ENCODE measurements around the gene RAPGEF1. TPM values are rescaled to one million over a fixed set of nuclear protein-coding genes. Genes with fewer than 3 reads are reported as not detected.

The RAPGEF1 gene
- total RNA-seq, 1 donor from 2014 or later: 19.8 TPM

GRCh38 chr9:131625790-131626670 lies 113.8 kb downstream of the RAPGEF1 start:
- Histone ChIP-seq H3K9me3 (ENCODE audit: control insufficient read depth in 3 of 3, low read length in 3 of 3) (no peaks in the 10 kb centered on the region), H3K9ac (ENCODE audit: low read depth in 1 of 3, low read length in 3 of 3) (peak overlapping the region in 1 of 3 donors; percentile 29), H3K36me3 (ENCODE audit: control insufficient read depth in 3 of 3, insufficient read depth in 3 of 3, low read length in 3 of 3) (peaks cover 31 to 47% (median 39%) of the 10 kb centered on the region in 3 donors), H3K27ac (ENCODE audit: low read depth, low read length) (no peak overlapping the region), H3K27me3 (ENCODE audit: control insufficient read depth in 3 of 3, insufficient read depth in 3 of 3, low read length in 3 of 3) (no peaks in the 10 kb centered on the region), H3K4me1 (ENCODE audit: control insufficient read depth in 3 of 3, insufficient read depth in 3 of 3, low read length in 3 of 3) (peaks cover 40 to 60% (median 49%) of the 10 kb centered on the region in 3 donors), H3K4me3 (ENCODE audit: low read length in 3 of 3) (no peak overlapping the region)

- Histone ChIP-seq H3K27ac (ENCODE audit: low read depth, low read length) (no peak overlapping the region), H3K36me3 (ENCODE audit: control insufficient read depth in 3 of 3, insufficient read depth in 3 of 3, low read length in 3 of 3) (peaks cover 37 to 53% (median 45%) of the 10 kb centered on the region in 3 donors)
Measured at GRCh38 chr9:131625508-131625787, 114.4 kb downstream of the RAPGEF1 start.

GRCh38 chr9:131624636-131625507 lies 115.0 kb downstream of the RAPGEF1 start:
- Histone ChIP-seq H3K27me3 (ENCODE audit: control insufficient read depth in 3 of 3, insufficient read depth in 3 of 3, low read length in 3 of 3) (no peaks in the 10 kb centered on the region), H3K4me3 (ENCODE audit: low read length in 3 of 3) (no peak overlapping the region), H3K9me3 (ENCODE audit: control insufficient read depth in 3 of 3, low read length in 3 of 3) (no peaks in the 10 kb centered on the region), H3K9ac (ENCODE audit: low read depth in 1 of 3, low read length in 3 of 3) (peak overlapping the region in 1 of 3 donors; percentile 30), H3K36me3 (ENCODE audit: control insufficient read depth in 3 of 3, insufficient read depth in 3 of 3, low read length in 3 of 3) (peaks cover 42 to 58% (median 49%) of the 10 kb centered on the region in 3 donors), H3K27ac (ENCODE audit: low read depth, low read length) (no peak overlapping the region), H3K4me1 (ENCODE audit: control insufficient read depth in 3 of 3, insufficient read depth in 3 of 3, low read length in 3 of 3) (peaks cover 30 to 52% (median 41%) of the 10 kb centered on the region in 3 donors)

More at GRCh38 chr9:131625508-131625787, 114.4 kb downstream of the RAPGEF1 start:
- H3K9me3 ChIP-seq (ENCODE audit: control insufficient read depth in 3 of 3, low read length in 3 of 3): no peaks in the 10 kb centered on the region
- H3K27me3 ChIP-seq (ENCODE audit: control insufficient read depth in 3 of 3, insufficient read depth in 3 of 3, low read length in 3 of 3): no peaks in the 10 kb centered on the region
- H3K4me1 ChIP-seq (ENCODE audit: control insufficient read depth in 3 of 3, insufficient read depth in 3 of 3, low read length in 3 of 3): peaks cover 35 to 58% (median 47%) of the 10 kb centered on the region in 3 donors
- H3K4me3 ChIP-seq (ENCODE audit: low read length in 3 of 3): no peak overlapping the region
- H3K9ac ChIP-seq (ENCODE audit: low read depth in 1 of 3, low read length in 3 of 3): no peak overlapping the region

DNA sequence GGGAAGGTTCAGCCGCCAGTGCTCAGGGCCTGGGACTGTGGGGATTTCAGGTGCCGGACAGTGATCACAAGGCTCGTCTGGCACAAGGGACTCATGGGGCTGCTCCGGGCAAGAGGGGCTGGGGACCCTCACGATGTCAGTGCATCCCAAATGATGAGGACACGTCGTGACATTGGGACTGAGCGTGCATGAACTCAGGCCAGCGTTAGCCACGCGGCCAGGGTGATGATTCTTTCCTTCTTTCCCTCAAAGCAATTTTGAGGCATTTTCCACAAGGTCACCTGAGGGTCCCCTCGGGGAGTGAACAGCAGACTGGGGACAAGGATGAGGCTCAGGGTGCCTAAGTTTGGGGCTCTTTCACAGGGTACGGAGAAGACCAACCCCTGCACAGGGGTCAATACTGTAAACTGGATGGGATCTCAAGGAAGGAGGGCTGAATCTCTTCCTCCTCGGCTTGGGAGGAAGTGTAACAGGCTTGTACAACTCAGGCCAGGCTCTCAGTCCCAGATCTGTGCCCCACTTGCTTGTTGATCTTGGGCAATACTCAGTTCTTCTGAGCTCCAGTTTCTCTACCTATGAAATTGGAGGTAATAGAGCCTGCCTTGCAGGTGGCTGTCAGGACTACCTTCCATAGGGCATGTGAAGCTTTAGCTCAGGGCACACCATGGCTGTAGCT lies 116.1 kb downstream of the RAPGEF1 start:
- Histone ChIP-seq H3K27ac (ENCODE audit: low read depth, low read length) (no peak overlapping the region), H3K9ac (ENCODE audit: low read depth in 1 of 3, low read length in 3 of 3) (no peak overlapping the region), H3K9me3 (ENCODE audit: control insufficient read depth in 3 of 3, low read length in 3 of 3) (no peaks in the 10 kb centered on the region), H3K4me3 (ENCODE audit: low read length in 3 of 3) (no peak overlapping the region), H3K36me3 (ENCODE audit: control insufficient read depth in 3 of 3, insufficient read depth in 3 of 3, low read length in 3 of 3) (peaks cover 53 to 65% (median 60%) of the 10 kb centered on the region in 3 donors), H3K4me1 (ENCODE audit: control insufficient read depth in 3 of 3, insufficient read depth in 3 of 3, low read length in 3 of 3) (peaks cover 28 to 45% (median 30%) of the 10 kb centered on the region in 3 donors), H3K27me3 (ENCODE audit: control insufficient read depth in 3 of 3, insufficient read depth in 3 of 3, low read length in 3 of 3) (no peaks in the 10 kb centered on the region)

GRCh38 chr9:131622523-131622922 lies 117.4 kb downstream of the RAPGEF1 start:
- H3K9ac ChIP-seq (ENCODE audit: low read depth in 1 of 3, low read length in 3 of 3): no peak overlapping the region
- H3K36me3 ChIP-seq (ENCODE audit: control insufficient read depth in 3 of 3, insufficient read depth in 3 of 3, low read length in 3 of 3): peaks cover 53 to 72% (median 67%) of the 10 kb centered on the region in 3 donors
- H3K9me3 ChIP-seq (ENCODE audit: control insufficient read depth in 3 of 3, low read length in 3 of 3): no peaks in the 10 kb centered on the region
- no peak overlapping the region for H3K27ac ChIP-seq (ENCODE audit: low read depth, low read length)
- H3K4me3 ChIP-seq (ENCODE audit: low read length in 3 of 3): no peak overlapping the region
- peaks cover 23 to 39% (median 26%) of the 10 kb centered on the region in 3 donors for H3K4me1 ChIP-seq (ENCODE audit: control insufficient read depth in 3 of 3, insufficient read depth in 3 of 3, low read length in 3 of 3)
- H3K27me3 ChIP-seq (ENCODE audit: control insufficient read depth in 3 of 3, insufficient read depth in 3 of 3, low read length in 3 of 3): no peaks in the 10 kb centered on the region

GRCh38 chr9:131621551-131622358 lies 118.1 kb downstream of the RAPGEF1 start:
- Histone ChIP-seq H3K4me3 (ENCODE audit: low read length in 3 of 3) (no peak overlapping the region), H3K27ac (ENCODE audit: low read depth, low read length) (no peak overlapping the region), H3K9me3 (ENCODE audit: control insufficient read depth in 3 of 3, low read length in 3 of 3) (no peaks in the 10 kb centered on the region), H3K36me3 (ENCODE audit: control insufficient read depth in 3 of 3, insufficient read depth in 3 of 3, low read length in 3 of 3) (peaks cover 53 to 74% (median 72%) of the 10 kb centered on the region in 3 donors), H3K27me3 (ENCODE audit: control insufficient read depth in 3 of 3, insufficient read depth in 3 of 3, low read length in 3 of 3) (no peaks in the 10 kb centered on the region), H3K9ac (ENCODE audit: low read depth in 1 of 3, low read length in 3 of 3) (peak overlapping the region in 1 of 3 donors; percentile 16), H3K4me1 (ENCODE audit: control insufficient read depth in 3 of 3, insufficient read depth in 3 of 3, low read length in 3 of 3) (peaks cover 19 to 34% (median 26%) of the 10 kb centered on the region in 3 donors)

DNA sequence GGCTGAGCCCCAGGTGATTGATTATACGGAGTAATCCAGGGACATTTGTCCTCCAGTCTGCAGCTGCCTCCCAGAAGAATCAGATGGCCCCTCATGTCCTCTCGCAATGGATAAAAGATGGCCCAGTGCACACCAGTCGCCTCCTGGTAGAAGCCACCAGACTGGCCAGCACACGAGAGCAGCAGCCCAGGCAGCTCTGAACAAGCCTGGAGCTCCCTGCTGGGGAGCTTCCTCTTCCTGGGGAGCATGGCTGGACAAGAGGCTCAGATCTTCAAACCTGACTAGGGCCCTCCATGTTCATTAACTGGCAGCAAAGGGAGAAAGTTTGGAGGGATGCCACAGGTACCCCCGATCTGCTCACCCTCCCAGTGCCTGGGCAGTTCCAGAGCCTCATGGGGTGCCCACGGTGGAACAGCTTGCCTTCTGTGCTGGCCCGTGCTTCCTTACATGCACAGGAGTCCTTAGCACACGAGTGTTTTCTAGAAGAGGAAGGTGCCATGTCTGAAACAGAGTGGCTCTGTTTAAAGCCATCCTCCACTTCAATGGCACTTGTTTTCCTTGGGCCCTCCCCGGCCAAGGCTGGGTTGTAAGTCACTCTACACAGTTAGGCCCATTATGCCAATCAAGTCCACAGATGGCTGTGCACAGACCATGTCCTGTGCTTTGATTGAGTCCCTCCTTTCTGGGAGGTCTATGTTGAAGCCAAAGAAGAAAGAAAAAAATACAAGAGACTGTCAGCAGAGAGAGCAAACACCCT lies 118.9 kb downstream of the RAPGEF1 start:
- no peak overlapping the region for H3K4me3 ChIP-seq (ENCODE audit: low read length in 3 of 3)
- H3K4me1 ChIP-seq (ENCODE audit: control insufficient read depth in 3 of 3, insufficient read depth in 3 of 3, low read length in 3 of 3): peaks cover 19 to 31% (median 26%) of the 10 kb centered on the region in 3 donors
- no peaks in the 10 kb centered on the region for H3K27me3 ChIP-seq (ENCODE audit: control insufficient read depth in 3 of 3, insufficient read depth in 3 of 3, low read length in 3 of 3)
- peaks cover 51 to 77% (median 77%) of the 10 kb centered on the region in 3 donors for H3K36me3 ChIP-seq (ENCODE audit: control insufficient read depth in 3 of 3, insufficient read depth in 3 of 3, low read length in 3 of 3)
- H3K9me3 ChIP-seq (ENCODE audit: control insufficient read depth in 3 of 3, low read length in 3 of 3): no peaks in the 10 kb centered on the region
- no peak overlapping the region for H3K27ac ChIP-seq (ENCODE audit: low read depth, low read length)
- no peak overlapping the region for H3K9ac ChIP-seq (ENCODE audit: low read depth in 1 of 3, low read length in 3 of 3)

DNA sequence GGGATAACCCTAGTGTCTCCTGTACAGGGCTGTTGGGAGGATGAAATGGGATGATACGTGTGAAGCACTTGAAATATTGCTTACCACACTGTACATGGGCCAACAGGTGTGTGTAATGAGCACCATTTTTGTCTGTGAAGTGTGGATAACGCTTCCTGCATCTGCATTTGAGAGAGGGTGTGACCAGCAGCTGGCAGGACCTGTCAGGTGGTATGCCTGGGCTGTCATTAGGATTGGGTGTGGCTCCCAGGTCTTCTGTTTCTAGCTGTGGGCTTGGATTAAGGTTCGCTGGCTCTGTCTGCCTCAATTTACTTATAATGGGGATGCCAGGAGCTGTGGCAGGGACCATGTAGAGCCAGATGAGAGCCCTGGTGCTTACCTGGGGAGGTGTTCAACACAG lies 120.2 kb downstream of the RAPGEF1 start:
- Histone ChIP-seq H3K9ac (ENCODE audit: low read depth in 1 of 3, low read length in 3 of 3) (no peak overlapping the region), H3K27ac (ENCODE audit: low read depth, low read length) (no peak overlapping the region), H3K36me3 (ENCODE audit: control insufficient read depth in 3 of 3, insufficient read depth in 3 of 3, low read length in 3 of 3) (peaks cover 52 to 71% (median 71%) of the 10 kb centered on the region in 3 donors), H3K4me1 (ENCODE audit: control insufficient read depth in 3 of 3, insufficient read depth in 3 of 3, low read length in 3 of 3) (peaks cover 10 to 20% (median 18%) of the 10 kb centered on the region in 3 donors), H3K4me3 (ENCODE audit: low read length in 3 of 3) (no peak overlapping the region), H3K27me3 (ENCODE audit: control insufficient read depth in 3 of 3, insufficient read depth in 3 of 3, low read length in 3 of 3) (no peaks in the 10 kb centered on the region), H3K9me3 (ENCODE audit: control insufficient read depth in 3 of 3, low read length in 3 of 3) (no peaks in the 10 kb centered on the region)
